Measurements from ENCODE around the gene PRSS22. TPM values are rescaled to one million over a fixed set of nuclear protein-coding genes. Genes with fewer than 3 reads are reported as not detected.

PRSS22 gene
- polyA plus RNA-seq, 3 donors = 1.2 to 7.9 TPM; not detected in 1

GRCh38 chr16:2836646-2837508, 21.1 kb downstream of the PRSS22 start:
- no peak overlapping the region for H3K27ac ChIP-seq (ENCODE audit: low read depth, low read length)
- WGBS, 3 donors = 52 to 71% (median 68%) methylated on average over 13 of the region's 13 CpGs

GRCh38 chr16:2835638-2836493, 22.1 kb downstream of the PRSS22 start:
- no peak overlapping the region for H3K27ac ChIP-seq (ENCODE audit: low read depth, low read length)
- 39 to 42% (median 41%) methylated on average over 22 of the region's 22 CpGs for WGBS, 3 donors

- 67 to 90% (median 89%) methylated on average over 3 of the region's 3 CpGs for WGBS, 3 donors
Observed at GRCh38 chr16:2834968-2835367, 23.0 kb downstream of the PRSS22 start.

GRCh38 chr16:2833776-2834175, 24.2 kb downstream of the PRSS22 start:
- no peak overlapping the region for H3K27ac ChIP-seq (ENCODE audit: low read depth, low read length)
- 68 to 74% (median 71%) methylated on average over 7 of the region's 7 CpGs for WGBS, 3 donors

More at GRCh38 chr16:2834968-2835367, 23.0 kb downstream of the PRSS22 start:
- H3K27ac ChIP-seq (ENCODE audit: low read depth, low read length) = no peak overlapping the region

- H3K27ac ChIP-seq (ENCODE audit: low read depth, low read length) = no peak overlapping the region
- 78 to 88% (median 83%) methylated on average over 11 to 15 of the region's 15 CpGs for WGBS, 3 donors
Observed at GRCh38 chr16:2831203-2831602, 26.8 kb downstream of the PRSS22 start.

- H3K27ac ChIP-seq (ENCODE audit: low read depth, low read length) = no peak overlapping the region
- WGBS, 3 donors = 72 to 76% (median 74%) methylated on average over 4 to 5 of the region's 5 CpGs
Observed at GRCh38 chr16:2830355-2830695, 27.6 kb downstream of the PRSS22 start.

- H3K27ac ChIP-seq (ENCODE audit: low read depth, low read length) = no peak within 1 kb of the TSS
- 53 to 69% (median 57%) methylated on average over 32 of the region's 32 CpGs for WGBS, 3 donors
Observed at GRCh38 chr16:2829501-2830354, 28.2 kb downstream of the PRSS22 start, which contains the start of gene ZG16B. Gene ZG16B (plus strand): TSS chr16:2830303. CDS start chr16:2830442, 139 bp downstream.

- WGBS, 3 donors = 83 to 89% (median 88%) methylated on average over 17 of the region's 17 CpGs
- H3K27ac ChIP-seq (ENCODE audit: low read depth, low read length) = no peak overlapping the region
Observed at GRCh38 chr16:2828876-2829430, 29.0 kb downstream of the PRSS22 start.

- no peak overlapping the region for H3K27ac ChIP-seq (ENCODE audit: low read depth, low read length)
- WGBS, 3 donors = 78 to 93% (median 90%) methylated on average over 8 of the region's 8 CpGs
Observed at GRCh38 chr16:2828521-2828840, 29.5 kb downstream of the PRSS22 start.

- WGBS, 3 donors = 73 to 82% (median 79%) methylated on average over 14 of the region's 14 CpGs
- no peak overlapping the region for H3K27ac ChIP-seq (ENCODE audit: low read depth, low read length)
Observed at GRCh38 chr16:2827831-2828520, 30.0 kb downstream of the PRSS22 start.

GRCh38 chr16:2827374-2827791, 30.6 kb downstream of the PRSS22 start:
- WGBS, 3 donors = 66 to 85% (median 82%) methylated on average over 15 of the region's 15 CpGs
- H3K27ac ChIP-seq (ENCODE audit: low read depth, low read length) = no peak overlapping the region

GRCh38 chr16:2826591-2827373, 31.2 kb downstream of the PRSS22 start:
- WGBS, 3 donors = 61 to 77% (median 77%) methylated on average over 18 to 19 of the region's 19 CpGs
- no peak overlapping the region for H3K27ac ChIP-seq (ENCODE audit: low read depth, low read length)

- H3K27ac ChIP-seq (ENCODE audit: low read depth, low read length) = no peak overlapping the region
- 71 to 83% (median 80%) methylated on average over 11 of the region's 11 CpGs for WGBS, 3 donors
Observed at GRCh38 chr16:2825906-2826305, 32.1 kb downstream of the PRSS22 start.

- no peak overlapping the region for H3K27ac ChIP-seq (ENCODE audit: low read depth, low read length)
- WGBS, 3 donors = 73 to 79% (median 73%) methylated on average over 26 of the region's 26 CpGs
Observed at GRCh38 chr16:2825049-2825742, 32.8 kb downstream of the PRSS22 start.

- H3K27ac ChIP-seq (ENCODE audit: low read depth, low read length) = no peak overlapping the region
- 70 to 79% (median 79%) methylated on average over 10 of the region's 10 CpGs for WGBS, 3 donors
Observed at GRCh38 chr16:2824626-2825025, 33.3 kb downstream of the PRSS22 start.

GRCh38 chr16:2822496-2822895, 35.5 kb downstream of the PRSS22 start:
- WGBS, 3 donors = 53 to 69% (median 60%) methylated on average over 4 of the region's 4 CpGs
- no peak overlapping the region for H3K27ac ChIP-seq (ENCODE audit: low read depth, low read length)
